Right renal pelvis (tissue), 4 donors: ENCODE results near the gene ANTXR1. TPM values are rescaled to one million over a fixed set of nuclear protein-coding genes. Genes with fewer than 3 reads are reported as not detected.

Experiments
- DNase-seq, 4 donors: peaks; one replicate each; pipeline ENCODE4 v3.0.0-alpha.2; 2013; ENCODE audit warnings: low read depth in 4 of 4, low spot score in 3 of 4, missing footprints in 1 of 4
- polyA plus RNA-seq, 4 donors: library from polyadenylated mRNA; unstranded; fragments of 120-200 nt; gene quantifications; one replicate each; pipeline ENCODE4 v1.2.1, GENCODE V29; 2013; ENCODE audit not compliant: insufficient read length in 4 of 4

The ANTXR1 gene
- 100 to 1,000 TPM in 1 of 4 donors, 10 to 100 TPM in 3; 81.3 to 100 (median 95.3) TPM for polyA plus RNA-seq

DNA sequence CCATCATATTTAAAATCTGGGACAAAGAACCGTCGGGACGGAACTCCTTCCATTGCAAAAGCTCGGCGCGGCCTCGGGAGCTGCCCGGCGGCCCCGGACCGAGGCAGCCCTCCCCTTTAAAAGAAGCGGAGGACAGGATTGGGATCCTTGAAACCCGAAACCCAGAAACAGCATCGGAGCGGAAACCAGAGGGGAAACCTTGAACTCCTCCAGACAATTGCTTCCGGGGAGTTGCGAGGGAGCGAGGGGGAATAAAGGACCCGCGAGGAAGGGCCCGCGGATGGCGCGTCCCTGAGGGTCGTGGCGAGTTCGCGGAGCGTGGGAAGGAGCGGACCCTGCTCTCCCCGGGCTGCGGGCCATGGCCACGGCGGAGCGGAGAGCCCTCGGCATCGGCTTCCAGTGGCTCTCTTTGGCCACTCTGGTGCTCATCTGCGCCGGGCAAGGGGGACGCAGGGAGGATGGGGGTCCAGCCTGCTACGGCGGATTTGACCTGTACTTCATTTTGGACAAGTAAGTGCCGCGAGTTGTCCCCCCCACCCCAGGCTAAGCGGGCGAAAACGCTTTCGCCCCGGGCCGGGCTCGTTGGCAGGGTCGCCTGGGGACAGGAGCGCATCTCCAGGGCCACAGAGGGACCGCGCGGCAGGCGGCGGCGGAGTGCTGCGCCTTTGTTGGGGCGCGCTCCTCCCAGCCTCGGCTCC is at the start of gene ANTXR1:
Gene ANTXR1 (plus strand): TSS at position 38 of the 698 bp plus-strand sequence. CDS start 321 bp downstream, at position 359.
- peak; percentile 61 to 84 (median 72) for DNase-seq

DNA sequence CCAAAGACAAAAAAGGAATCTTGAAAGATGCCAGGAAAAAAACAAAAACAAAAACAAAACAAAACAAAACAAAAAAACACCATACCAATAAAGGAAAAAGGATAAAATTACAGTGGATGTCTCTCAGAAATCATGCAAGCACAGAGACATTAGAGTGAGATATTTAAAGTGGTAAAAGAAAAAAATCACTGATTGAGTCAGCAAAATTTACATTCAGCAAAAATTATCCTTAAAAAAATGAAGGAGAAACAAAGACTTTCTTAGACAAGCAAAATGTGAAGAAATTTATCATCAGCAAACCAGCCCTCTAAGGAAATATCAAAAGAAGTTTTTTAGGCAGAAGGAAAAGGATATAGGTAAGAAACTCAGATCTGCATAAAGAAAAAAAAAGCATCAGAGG is 48.7 kb upstream of the ANTXR1 start:
- DNase-seq: no peak

- no peak for DNase-seq
Observed at GRCh38 chr2:68968221-68968620, 44.8 kb upstream of the ANTXR1 start.

DNA sequence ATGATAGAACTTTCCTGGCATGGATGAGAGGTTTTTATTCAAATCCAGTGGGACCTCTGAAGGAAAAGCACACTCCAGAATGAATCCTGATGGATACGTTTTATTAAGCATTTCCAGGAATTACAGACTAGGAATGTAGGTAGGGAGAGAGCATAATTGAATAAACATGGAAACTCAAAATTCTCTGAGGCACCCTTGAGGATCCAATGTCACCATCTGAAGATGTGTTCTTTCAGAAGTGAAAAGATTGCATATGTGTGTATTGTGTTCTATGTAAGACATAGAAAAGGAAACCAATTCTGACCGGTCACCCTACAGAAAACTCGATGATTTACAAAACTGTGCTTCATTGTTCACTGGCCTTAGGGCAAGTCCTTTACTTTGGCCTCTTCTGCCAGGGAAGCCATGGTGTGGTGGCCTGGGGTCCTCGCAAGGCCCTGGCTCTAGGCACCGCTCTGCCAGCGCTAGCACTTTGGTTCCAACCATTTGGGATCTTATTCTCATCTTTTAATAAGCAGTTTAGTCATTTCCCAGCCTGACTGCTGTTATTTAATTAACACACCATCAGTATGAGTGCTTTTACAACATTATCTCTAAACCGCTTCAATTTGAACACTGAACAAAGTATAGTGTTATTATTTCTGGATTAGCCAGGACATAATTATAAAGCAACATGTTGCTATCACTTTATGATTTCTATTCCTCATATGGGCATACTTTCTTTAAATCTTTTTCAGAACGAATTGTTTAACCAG is 43.1 kb upstream of the ANTXR1 start:
- no peak for DNase-seq

DNA sequence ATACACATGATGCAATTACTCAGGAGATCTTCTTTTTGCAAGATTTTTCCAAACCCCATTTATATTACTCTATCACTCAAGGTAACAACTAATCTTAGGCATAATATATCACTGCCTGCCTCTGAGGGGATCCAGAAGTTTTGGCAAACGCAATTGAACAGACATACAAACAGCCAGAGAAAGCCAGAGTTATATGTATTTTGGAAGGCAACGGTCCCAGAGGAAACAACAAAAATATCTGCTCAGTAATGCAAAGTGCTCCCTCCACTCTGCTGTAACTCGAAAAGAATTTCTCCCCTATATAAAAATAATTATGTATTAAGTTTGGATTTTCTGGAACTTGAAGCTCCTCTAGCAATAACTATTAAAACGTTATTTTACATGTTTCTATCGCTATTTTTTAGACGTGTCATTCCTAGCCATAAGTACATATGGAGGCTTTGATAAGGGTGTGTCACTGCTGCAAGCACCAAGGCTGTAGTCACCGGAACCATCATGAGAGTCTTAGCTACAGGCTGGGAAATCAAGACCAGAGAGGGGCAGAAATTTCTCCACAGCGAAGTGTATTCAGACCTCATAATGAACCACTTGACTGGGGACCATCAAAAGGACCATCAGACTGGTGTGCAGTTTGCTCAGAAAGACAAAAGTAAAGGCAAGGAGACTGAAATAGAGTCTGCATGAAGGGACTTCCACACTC is 42.3 kb upstream of the ANTXR1 start:
- DNase-seq: no peak

GRCh38 chr2:68971591-68972231 is 41.3 kb upstream of the ANTXR1 start:
- no peak for DNase-seq

GRCh38 chr2:68974251-68974650 is 38.7 kb upstream of the ANTXR1 start, which contains the start of gene GKN1:
GKN1 (plus strand) TSS chr2:68974636; CDS start chr2:68974678, 42 bp downstream.
- DNase-seq: no peak

- DNase-seq: no peak
Observed at GRCh38 chr2:68974946-68975665, 37.9 kb upstream of the ANTXR1 start.

GRCh38 chr2:68975844-68976243 is 37.1 kb upstream of the ANTXR1 start:
- DNase-seq: no peak

- no peak for DNase-seq
Observed at GRCh38 chr2:68977453-68977852, 35.5 kb upstream of the ANTXR1 start.

- no peak for DNase-seq
Observed at GRCh38 chr2:68978098-68978497, 34.9 kb upstream of the ANTXR1 start.

DNA sequence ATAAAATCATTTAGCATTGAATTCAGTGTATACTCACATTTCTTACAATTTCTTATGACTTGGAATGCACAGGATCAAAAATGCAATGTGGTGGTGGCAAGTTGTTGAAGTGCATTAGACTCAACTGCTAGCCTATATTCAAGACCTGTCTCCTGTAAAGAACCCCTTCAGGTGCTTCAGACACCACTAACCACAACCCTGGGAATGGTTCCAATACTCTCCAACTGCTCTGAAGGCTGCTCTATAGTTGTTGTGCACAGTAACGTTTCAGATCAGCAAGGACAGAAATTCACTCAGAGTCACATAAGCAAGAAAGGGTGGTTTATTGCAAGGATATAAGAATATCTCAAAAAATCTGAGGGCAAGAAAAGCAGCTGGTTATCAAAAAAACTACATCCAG is 32.0 kb upstream of the ANTXR1 start:
- no peak for DNase-seq

DNA sequence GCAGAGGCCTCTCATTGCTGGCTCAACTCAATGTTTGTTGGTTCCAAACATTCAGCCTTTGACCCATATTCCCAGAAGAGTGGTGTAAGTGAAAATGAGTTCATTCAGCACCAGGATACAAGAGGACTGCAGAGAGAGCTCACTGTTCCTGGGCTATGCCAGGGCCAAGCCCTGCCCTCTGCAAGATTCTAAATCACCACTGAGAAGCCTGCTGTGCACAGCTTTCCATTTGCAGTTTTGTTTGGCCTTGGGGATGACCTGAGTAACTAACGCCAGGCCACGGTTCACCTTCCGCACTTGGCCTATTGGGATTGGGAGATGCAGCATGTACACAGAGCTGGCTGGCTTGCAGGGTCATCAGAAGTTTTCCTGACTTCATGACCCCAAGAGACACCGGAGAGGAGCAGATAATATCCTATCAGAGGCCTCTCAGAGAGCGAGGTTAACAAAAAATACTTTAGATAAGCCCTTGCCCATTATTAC is 25.9 kb upstream of the ANTXR1 start:
- DNase-seq: no peak

DNA sequence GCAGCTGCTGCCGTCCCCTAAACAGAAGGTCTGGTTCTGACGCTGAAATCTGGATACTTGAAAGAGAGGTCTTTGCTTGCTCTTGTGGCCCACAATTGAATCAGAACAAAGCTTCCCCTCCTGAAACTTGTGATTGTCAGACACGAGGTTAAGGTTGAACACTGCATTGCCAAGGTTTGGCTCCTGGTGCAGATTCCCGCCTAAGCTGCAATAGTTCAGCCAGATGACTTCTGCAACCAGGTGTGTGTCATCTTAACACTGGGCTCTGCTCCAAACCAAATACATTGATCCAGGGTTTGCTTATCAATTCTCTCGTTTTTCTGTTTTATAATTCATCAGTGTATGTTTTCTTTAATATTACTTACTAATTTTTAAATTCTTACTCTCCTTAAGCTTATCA is 23.9 kb upstream of the ANTXR1 start:
- DNase-seq: no peak

DNA sequence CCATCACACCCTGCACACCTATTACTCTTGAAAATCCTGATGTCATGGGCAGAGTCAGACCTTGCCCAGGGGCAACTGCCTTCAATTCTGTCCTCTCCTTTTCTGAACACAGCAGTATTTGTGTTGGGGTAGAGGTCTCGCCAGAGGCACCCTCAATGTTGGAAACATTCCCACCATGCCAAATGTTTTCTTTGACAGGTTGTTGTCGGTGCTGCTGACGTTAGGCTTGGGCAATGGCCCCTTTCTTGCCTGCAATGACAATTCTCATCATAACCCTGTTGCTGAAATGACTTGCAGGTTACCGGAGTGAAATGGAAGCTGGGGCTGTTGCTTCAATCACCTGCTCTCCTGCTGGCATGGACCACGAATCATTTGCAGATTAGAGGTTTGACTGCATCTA is 20.6 kb upstream of the ANTXR1 start:
- no peak for DNase-seq

DNA sequence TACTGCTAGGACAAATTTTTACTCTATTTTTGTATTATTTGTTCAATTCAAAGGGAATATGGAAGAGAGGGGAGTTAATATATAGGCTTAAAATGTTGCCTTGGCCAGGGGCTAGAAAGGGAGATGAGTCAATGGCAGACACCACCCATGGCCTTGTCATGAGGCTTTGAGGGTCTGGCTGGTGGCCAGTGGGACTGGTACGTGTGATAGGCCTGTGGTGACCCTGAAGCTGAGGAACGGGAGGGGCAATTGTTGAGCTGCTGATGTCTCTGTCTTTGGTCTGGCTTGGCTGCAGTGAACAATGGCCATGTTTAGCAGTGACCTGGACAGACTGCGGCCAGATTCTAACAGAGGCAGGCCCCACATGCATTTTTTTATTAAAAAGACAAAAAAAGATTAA is 20.0 kb upstream of the ANTXR1 start:
- DNase-seq: no peak

GRCh38 chr2:68993660-68994059 is 19.3 kb upstream of the ANTXR1 start:
- no peak for DNase-seq

DNA sequence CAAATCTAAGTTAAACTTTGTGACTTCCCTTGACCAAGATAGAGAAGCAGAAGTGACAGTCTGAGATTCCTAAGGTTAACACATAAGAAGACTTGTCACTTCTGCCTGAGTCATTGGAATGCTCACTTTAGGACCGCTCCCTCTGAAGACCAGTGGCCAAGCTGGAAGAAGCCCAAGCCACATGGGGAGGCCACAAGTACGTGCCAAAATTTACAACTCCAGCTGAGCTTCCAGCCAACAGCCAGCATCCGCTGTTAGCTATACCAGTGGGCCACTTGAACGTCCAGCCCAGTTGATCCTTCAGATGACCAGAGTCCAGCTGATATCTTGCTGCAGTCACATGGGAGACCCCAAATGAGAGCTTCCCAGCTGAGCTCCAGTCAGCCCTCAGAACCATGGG is 18.1 kb upstream of the ANTXR1 start:
- DNase-seq: no peak

DNA sequence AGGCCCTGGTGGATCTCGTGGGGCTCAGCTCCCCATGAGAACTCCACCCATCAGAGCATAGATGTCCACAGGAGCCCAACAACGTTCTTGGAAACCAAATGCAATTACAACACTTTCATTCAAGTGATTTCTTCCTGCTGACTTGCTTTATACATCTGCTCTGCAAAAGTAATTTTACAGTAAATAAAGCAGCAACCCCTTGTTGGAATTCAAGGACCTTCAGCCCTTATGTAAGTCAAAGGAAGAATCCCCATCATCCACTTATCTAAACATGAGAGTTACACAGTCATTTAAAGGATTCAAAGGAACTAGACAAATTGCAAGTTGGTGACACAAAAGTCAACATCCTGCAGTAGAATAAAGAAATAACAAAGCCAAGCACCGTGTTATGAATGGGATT is 17.1 kb upstream of the ANTXR1 start:
- no peak for DNase-seq

GRCh38 chr2:68997401-68997800 is 15.6 kb upstream of the ANTXR1 start:
- DNase-seq: no peak
